ENCODE data around the gene NLN.
A peak's percentile ranks its signal among the peaks of the same experiment; 100 is the strongest.

The NLN gene

DNA sequence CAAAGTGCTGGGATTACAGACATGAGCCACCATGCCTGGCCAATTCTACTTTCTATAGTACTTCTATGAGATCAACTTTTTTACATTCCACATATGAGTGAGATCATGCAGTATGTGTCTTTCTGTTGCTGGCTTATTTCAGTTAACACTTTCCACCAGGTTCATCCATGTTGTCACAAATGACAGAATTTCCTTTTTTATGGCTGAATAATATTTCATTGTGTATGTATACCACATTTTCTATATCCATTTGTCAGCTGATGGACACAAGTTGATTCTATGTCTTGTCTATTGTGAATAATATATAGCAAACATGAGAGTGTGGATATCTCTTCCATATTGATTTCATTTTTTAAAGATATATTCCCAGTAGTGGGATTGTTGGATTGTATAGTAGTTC lies 17.2 kb downstream of the NLN start:
- CTCF ChIA-PET, result interaction anchor here (1.7 kb wide), 1 partner anchor 42 kb away, joined by 4 read pairs; no protein-coding TSS in a partner anchor
- no peak for DNase-seq (ENCODE audit: extremely low spot score)
- TF ChIP-seq, protein P1, sequence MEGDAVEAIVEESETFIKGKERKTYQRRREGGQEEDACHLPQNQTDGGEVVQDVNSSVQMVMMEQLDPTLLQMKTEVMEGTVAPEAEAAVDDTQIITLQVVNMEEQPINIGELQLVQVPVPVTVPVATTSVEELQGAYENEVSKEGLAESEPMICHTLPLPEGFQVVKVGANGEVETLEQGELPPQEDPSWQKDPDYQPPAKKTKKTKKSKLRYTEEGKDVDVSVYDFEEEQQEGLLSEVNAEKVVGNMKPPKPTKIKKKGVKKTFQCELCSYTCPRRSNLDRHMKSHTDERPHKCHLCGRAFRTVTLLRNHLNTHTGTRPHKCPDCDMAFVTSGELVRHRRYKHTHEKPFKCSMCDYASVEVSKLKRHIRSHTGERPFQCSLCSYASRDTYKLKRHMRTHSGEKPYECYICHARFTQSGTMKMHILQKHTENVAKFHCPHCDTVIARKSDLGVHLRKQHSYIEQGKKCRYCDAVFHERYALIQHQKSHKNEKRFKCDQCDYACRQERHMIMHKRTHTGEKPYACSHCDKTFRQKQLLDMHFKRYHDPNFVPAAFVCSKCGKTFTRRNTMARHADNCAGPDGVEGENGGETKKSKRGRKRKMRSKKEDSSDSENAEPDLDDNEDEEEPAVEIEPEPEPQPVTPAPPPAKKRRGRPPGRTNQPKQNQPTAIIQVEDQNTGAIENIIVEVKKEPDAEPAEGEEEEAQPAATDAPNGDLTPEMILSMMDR (IDR thresholded peaks at IDR 0.05; ENCODE audit: control extremely low read depth, extremely low read depth, low read depth, missing control alignments), result no peak
- POLR2A ChIA-PET, result no interaction called here

DNA sequence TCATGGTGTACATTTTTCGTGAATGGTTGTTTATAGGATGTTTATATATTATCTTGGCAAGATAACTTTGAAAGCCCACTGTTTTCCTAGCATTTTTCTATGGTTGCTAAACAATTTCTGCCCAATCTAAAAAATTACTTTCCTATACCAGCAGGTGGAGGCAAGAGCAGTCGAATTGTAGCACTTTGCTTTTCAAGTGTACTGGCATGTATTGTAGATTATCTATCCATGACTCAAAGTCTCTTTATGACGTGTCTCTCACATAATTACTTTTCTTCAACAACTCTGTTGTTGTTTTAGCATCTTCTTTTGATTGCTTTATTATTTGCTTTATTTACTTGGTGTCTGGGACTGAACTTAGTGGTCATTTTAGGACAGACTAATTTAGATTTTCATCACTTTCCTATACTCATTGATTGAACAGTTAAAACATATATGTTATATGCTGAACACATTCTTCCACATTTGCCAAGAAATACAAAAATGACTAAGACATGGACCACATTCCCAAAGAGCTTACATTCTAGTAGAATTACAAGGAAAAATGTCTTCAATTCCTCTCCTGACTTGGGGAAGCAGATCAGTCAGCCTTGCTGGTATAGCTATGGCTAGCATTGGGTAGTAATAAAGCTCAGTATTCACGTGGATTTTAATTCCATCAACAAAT lies 20.7 kb downstream of the NLN start:
- TF ChIP-seq, protein P1 (IDR thresholded peaks at IDR 0.05; ENCODE audit: control extremely low read depth, extremely low read depth, low read depth, missing control alignments), result peak; percentile 62
- CTCF ChIA-PET, result interaction anchor here (0.8 to 4.5 kb wide), 14 partner anchors 9 to 563 kb away, joined by 3 to 23 read pairs (median 4); partner anchors contain the start of gene NLN
- DNase-seq (ENCODE audit: extremely low spot score), result peak; percentile 63
- POLR2A ChIA-PET, result no interaction called here

DNA sequence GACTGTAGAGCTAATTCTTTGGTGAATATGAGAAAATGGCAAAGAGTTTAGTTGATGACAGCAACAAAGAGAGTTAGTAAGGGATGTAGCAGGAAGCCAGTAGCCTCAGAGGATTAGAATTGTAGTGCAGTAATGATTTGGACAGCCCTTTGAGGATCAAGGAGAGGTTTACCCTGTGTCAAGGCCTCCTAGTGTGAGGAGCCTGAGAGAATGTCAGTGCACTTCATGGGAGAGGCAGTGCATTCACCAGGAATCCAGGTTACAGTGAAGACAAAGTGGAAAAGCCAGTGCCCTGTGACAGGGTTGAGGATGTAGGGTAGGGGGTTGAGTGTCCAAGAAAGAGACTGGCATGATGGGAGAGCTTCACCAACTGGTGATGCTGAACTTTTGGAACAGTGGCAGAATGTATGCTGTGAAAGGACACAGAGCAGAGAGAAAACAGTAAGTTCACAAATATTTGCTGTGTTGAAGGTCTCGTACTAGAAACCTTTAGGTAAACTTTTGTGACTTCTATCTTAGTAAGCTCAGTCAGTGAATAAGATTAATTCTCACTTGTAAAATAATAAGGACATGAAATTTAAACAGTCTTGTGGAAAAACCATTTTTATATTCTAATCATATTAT lies 27.3 kb downstream of the NLN start:
- TF ChIP-seq, protein P1 (IDR thresholded peaks at IDR 0.05; ENCODE audit: control extremely low read depth, extremely low read depth, low read depth, missing control alignments), result no peak
- ChIA-PET CTCF (interaction anchor here (1.5 kb wide), 1 partner anchor 16 kb away, joined by 3 read pairs; no protein-coding TSS in a partner anchor), POLR2A (no interaction called here)
- no peak for DNase-seq (ENCODE audit: extremely low spot score)

DNA sequence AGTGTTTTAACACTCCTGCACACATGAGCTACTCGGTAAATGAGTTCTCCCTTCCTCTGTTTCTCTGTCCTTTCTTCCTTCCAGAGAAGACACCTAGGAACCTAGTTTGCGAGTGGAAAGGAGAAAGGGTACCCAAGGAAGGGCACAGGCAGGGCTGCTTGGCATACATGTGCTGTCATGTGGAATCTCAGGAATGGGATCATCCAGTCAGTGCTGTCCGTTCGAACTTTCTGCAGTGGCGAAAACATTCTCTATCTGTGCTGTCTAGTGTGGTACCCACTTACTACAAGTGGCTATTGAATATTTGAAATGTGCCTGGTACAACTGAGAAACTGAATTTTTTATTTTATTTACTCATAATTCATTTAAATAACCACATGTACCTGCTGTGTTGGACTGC lies 28.0 kb downstream of the NLN start:
- POLR2A ChIA-PET, result no interaction called here

DNA sequence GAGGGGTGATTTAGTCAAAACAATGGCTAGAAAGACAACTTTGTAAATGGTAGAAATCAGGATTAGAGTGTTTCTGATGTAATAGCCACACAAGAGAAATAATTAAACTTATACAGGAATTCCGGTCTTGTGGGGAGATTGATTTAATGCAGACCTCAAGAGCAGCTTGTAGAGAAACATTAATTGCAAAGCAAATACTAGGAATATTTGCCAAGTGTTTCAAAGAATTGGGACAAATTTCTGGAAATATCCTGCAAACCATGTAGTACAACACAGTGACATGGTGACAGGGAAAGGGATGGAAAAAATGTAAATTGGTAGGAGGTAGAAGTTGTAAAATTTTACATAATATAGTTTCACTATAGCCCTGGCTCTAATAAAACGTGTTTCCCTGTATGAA lies 28.9 kb downstream of the NLN start:
- DNase-seq (ENCODE audit: extremely low spot score), result no peak
- TF ChIP-seq, protein P1 (IDR thresholded peaks at IDR 0.05; ENCODE audit: control extremely low read depth, extremely low read depth, low read depth, missing control alignments), result no peak
- CTCF ChIA-PET, result interaction anchor here (0.8 to 1.8 kb wide), 2 partner anchors 7 to 10 kb away, joined by 4 to 8 read pairs; no protein-coding TSS in a partner anchor
- POLR2A ChIA-PET, result no interaction called here

More for the DNA sequence above, 28.0 kb downstream of the NLN start:
- TF ChIP-seq, protein P1 (IDR thresholded peaks at IDR 0.05; ENCODE audit: control extremely low read depth, extremely low read depth, low read depth, missing control alignments), result no peak
- CTCF ChIA-PET, result no interaction called here
- no peak for DNase-seq (ENCODE audit: extremely low spot score)

DNA sequence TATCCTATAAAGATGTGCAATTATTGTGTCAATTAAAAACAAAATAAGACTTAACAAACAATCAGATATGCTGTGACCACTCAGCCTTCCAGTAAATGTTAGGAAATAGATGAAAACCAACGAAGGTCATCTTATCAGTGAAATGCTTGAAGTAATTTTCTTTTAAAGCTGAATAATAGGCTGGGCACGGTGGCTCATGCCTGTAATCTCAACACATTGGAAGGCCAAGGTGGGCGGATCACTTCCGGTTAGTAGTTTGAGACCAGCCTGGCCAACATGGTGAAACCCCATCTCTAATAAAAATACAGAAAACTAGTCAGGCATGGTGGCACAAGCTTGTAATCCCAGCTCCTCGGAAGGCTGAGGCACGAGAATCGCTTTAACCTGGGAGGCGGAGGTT lies 31.2 kb downstream of the NLN start:
- ChIA-PET POLR2A (no interaction called here), CTCF (interaction anchor here (0.9 to 1.4 kb wide), 2 partner anchors 11 to 31 kb away, joined by 3 to 5 read pairs; partner anchors contain the start of genes NLN and SGTB)
- TF ChIP-seq, protein P1 (IDR thresholded peaks at IDR 0.05; ENCODE audit: control extremely low read depth, extremely low read depth, low read depth, missing control alignments), result no peak
- DNase-seq (ENCODE audit: extremely low spot score), result no peak

All from GM10248 (cell line).